ENCODE results near the gene VSIG1.

DNA sequence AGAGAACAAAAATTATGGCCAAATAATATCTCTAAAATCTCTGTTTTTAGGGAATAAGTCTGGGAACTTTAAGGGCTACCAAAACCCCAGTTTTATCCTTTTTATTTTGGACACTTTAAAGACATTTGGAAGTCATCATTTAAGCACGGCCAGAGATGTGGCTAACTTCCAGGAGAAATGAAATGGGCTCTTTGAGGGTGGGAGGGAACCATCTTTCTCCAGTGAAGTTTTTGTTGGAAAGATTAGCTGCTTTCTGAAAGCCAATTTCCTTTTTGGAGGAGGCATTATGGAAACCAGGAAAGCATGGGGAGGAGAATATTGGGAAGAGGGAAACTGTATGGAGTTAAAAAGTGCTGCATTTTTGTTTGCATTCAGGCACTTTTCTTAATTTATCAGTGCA, 4.8 kb downstream of the VSIG1 start:
- TF ChIP-seq REST (IDR thresholded peaks at IDR 0.05; ENCODE audit: unreplicated experiment) (no peak), CTCF (conservative IDR thresholded peaks at IDR 0.05; ENCODE audit: low read depth in 2 of 2) (no peak), EZH2 (IDR thresholded peaks at IDR 0.05; ENCODE audit: low read depth, unreplicated experiment) (no peak)
- TF ChIP-seq, protein P1, sequence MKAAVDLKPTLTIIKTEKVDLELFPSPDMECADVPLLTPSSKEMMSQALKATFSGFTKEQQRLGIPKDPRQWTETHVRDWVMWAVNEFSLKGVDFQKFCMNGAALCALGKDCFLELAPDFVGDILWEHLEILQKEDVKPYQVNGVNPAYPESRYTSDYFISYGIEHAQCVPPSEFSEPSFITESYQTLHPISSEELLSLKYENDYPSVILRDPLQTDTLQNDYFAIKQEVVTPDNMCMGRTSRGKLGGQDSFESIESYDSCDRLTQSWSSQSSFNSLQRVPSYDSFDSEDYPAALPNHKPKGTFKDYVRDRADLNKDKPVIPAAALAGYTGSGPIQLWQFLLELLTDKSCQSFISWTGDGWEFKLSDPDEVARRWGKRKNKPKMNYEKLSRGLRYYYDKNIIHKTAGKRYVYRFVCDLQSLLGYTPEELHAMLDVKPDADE (IDR thresholded peaks at IDR 0.05): no peak
